Measurements from ENCODE around the gene OR1D5.
A peak's percentile ranks its signal among the peaks of the same experiment; 100 is the strongest.

Gene OR1D5

DNA sequence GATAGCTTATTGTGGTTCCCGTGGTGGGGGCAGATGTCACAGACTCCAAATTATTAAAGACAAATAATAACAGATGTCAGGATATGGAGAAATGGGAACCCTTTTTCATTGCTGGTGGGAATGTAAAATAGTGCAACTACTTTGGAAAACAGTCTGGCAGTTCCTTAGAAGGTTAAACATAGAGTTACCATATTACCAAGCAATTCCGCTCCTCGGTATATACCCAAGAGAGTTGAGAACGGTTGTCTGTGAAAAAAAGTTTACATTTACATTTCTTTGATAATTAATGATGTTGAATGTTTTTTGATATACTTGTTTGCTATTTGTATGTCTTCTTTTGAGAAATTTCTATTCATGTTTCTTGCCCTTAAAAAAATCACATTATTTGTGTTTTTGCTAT, 41.2 kb downstream of the OR1D5 start:
- H3K4me3 ChIP-seq (ENCODE audit: low read depth, low read length), result no peak overlapping the region

DNA sequence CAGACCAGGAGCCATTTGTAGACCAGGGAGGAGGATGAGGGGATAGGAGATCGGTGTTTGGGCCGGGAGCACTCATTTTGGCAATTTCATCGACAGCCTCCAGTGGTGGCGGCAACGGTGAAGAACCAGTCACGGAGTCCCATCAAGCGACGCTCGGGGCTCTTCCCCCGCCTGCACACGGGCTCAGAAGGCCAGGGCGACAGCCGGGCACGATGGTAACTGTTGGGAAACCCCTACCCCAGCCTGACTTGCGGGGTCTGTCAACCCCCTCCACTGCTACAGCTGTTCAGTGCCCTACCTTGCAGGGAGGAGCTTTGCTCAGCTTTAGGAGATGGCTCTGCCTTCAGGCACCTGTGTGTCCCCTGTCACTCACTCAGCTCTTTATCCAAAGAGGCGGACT, 43.0 kb downstream of the OR1D5 start:
- TF ChIP-seq CTCF (IDR thresholded peaks at IDR 0.05; ENCODE audit: low read depth, low read length), result no peak
- no peak overlapping the region for H3K4me3 ChIP-seq (ENCODE audit: low read depth, low read length)

More for the DNA sequence above, 41.2 kb downstream of the OR1D5 start:
- TF ChIP-seq CTCF (IDR thresholded peaks at IDR 0.05; ENCODE audit: low read depth, low read length), result no peak

GRCh38 chr17:3019761-3020160, 43.6 kb downstream of the OR1D5 start:
- H3K4me3 ChIP-seq (ENCODE audit: low read depth, low read length), result no peak overlapping the region
- TF ChIP-seq CTCF (IDR thresholded peaks at IDR 0.05; ENCODE audit: low read depth, low read length), result no peak

GRCh38 chr17:3017936-3018335, 45.5 kb downstream of the OR1D5 start:
- TF ChIP-seq CTCF (IDR thresholded peaks at IDR 0.05; ENCODE audit: low read depth, low read length), result no peak
- H3K4me3 ChIP-seq (ENCODE audit: low read depth, low read length), result no peak overlapping the region

GRCh38 chr17:3015890-3016289, 47.5 kb downstream of the OR1D5 start:
- no peak overlapping the region for H3K4me3 ChIP-seq (ENCODE audit: low read depth, low read length)
- no peak for TF ChIP-seq CTCF (IDR thresholded peaks at IDR 0.05; ENCODE audit: low read depth, low read length)

- peak; percentile 74 for TF ChIP-seq CTCF (IDR thresholded peaks at IDR 0.05; ENCODE audit: low read depth, low read length)
- no peak overlapping the region for H3K4me3 ChIP-seq (ENCODE audit: low read depth, low read length)
Observed at GRCh38 chr17:3012926-3013581, 50.4 kb downstream of the OR1D5 start.

All from WI38 (cell line).